ENCODE measurements around the gene RHOF. TPM values are rescaled to one million over a fixed set of nuclear protein-coding genes. Genes with fewer than 3 reads are reported as not detected.

RHOF gene
- total and polyA plus RNA-seq, 2 of the 13 experiments (the other 11 are each of a cell fraction or from before 2014, with no cell fraction given): 14.6 to 32.2 TPM

- TF ChIP-seq ZNF354B (CRISPR knock-in tag; IDR thresholded peaks at IDR 0.05) (no peak), ASH2L (IDR thresholded peaks at IDR 0.05; ENCODE audit: insufficient read length, low read depth, low read length) (no peak), ZNF263 (CRISPR knock-in tag; IDR thresholded peaks at IDR 0.05) (no peak; the same call in 1 of the 2 replicates), TFDP2 (CRISPR knock-in tag; IDR thresholded peaks at IDR 0.05) (peak; percentile 51; the same call in 1 of the 2 replicates), ZNF576 (CRISPR knock-in tag; IDR thresholded peaks at IDR 0.05) (no peak), ZNF704 (CRISPR knock-in tag; IDR thresholded peaks at IDR 0.05; ENCODE audit: borderline replicate concordance) (no peak), NCOA2 (CRISPR knock-in tag; IDR thresholded peaks at IDR 0.05) (peak; percentile 66), FLYWCH1 (CRISPR knock-in tag; IDR thresholded peaks at IDR 0.05) (no peak; the same call in 1 of the 2 replicates), ZNF557 (CRISPR knock-in tag; IDR thresholded peaks at IDR 0.05) (no peak), ZNF607 (CRISPR knock-in tag; IDR thresholded peaks at IDR 0.05; ENCODE audit: borderline replicate concordance) (no peak; the same call in 1 of the 2 replicates), SMYD3 (CRISPR knock-in tag; IDR thresholded peaks at IDR 0.05) (no peak), YEATS2 (CRISPR knock-in tag; IDR thresholded peaks at IDR 0.05; ENCODE audit: borderline replicate concordance) (peak; percentile 85; the same call in 1 of the 2 replicates), NR2F1 (CRISPR knock-in tag; IDR thresholded peaks at IDR 0.05) (peak; percentile 56 to 84; a peak in 3 of 4 replicates), STAT5B (CRISPR knock-in tag; IDR thresholded peaks at IDR 0.05) (no peak), KMT2B (CRISPR knock-in tag; IDR thresholded peaks at IDR 0.05) (peak; percentile 57; the same call in 1 of the 2 replicates), GTF2F1 (IDR thresholded peaks at IDR 0.05; ENCODE audit: low read length) (no peak), HMG20A (CRISPR knock-in tag; IDR thresholded peaks at IDR 0.05; ENCODE audit: borderline replicate concordance) (peak; percentile 51; the same call in 1 of the 2 replicates), ZBTB3 (CRISPR knock-in tag; IDR thresholded peaks at IDR 0.05; ENCODE audit: borderline replicate concordance, low read depth) (0 out of 2 replicates have a peak, but pooled peaks have one; percentile 28), ZSCAN29 (CRISPR knock-in tag; conservative IDR thresholded peaks at IDR 0.05) (no peak; the same call in none of the 2 replicates), BRCA1 (CRISPR knock-in tag; IDR thresholded peaks at IDR 0.05) (no peak), MIER2 (CRISPR knock-in tag; IDR thresholded peaks at IDR 0.05) (peak; percentile 35; the same call in 1 of the 2 replicates), KAT7 (CRISPR knock-in tag; IDR thresholded peaks at IDR 0.05; ENCODE audit: borderline replicate concordance) (no peak), ZNF547 (CRISPR knock-in tag; IDR thresholded peaks at IDR 0.05) (no peak), THYN1 (CRISPR knock-in tag; IDR thresholded peaks at IDR 0.05; ENCODE audit: borderline replicate concordance, low read depth) (no peak), NFE2L2 (IDR thresholded peaks at IDR 0.05; ENCODE audit: low read length) (no peak), SCMH1 (CRISPR knock-in tag; IDR thresholded peaks at IDR 0.05; ENCODE audit: borderline replicate concordance) (no peak), ZNF460 (CRISPR knock-in tag; IDR thresholded peaks at IDR 0.05; ENCODE audit: borderline replicate concordance) (no peak; the same call in 1 of the 2 replicates), ZNF891 (CRISPR knock-in tag; IDR thresholded peaks at IDR 0.05) (peak; percentile 35; the same call in 1 of the 2 replicates)
Observed at GRCh38 chr12:121796855-121797751, 3.6 kb upstream of the RHOF start (continued).

Data from HepG2 (cell line).